ENCODE results near the gene PKIB.

The PKIB gene

DNA sequence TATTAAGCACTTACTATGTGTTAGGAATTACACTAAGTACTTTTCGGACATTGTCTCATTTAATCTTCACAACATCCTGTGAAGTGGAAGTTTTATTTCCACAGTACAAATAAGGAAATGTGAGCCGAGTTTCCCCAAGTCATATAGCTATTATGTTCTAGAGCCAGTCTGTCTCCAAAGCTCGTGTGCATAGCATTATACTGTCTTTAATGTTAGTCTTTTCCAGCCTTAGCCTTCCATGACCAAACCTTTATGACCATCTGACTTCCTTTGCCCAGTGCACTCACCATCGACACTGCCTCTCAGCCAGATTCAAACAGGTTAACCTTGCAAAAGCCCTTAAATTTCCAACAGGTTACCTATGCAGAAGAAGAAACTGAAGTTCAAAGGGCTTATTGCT lies 55.7 kb downstream of the PKIB start:
- no peak for DNase-seq (ENCODE audit: low read depth in 2 of 3, low spot score in 1 of 3)

DNA sequence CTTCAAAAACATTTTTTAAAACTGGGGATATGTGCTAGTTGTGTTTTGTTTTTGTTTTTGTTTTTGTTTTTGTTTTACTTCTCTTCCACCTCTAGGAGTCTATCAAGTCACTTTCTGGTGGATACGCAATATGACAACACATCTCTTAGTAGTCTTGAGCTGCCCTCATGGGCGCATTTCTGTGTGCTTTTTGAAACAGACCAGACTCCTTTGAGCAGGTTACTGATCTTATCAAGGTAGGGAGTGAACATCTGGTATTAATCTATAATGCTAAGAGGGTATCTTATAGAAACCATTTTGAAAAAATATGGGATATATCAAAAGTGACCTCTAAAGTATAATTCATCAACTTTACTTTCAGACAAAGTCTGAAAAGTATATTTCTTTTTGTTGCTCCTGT lies 56.2 kb downstream of the PKIB start:
- DNase-seq (ENCODE audit: low read depth in 2 of 3, low spot score in 1 of 3) = no peak

DNA sequence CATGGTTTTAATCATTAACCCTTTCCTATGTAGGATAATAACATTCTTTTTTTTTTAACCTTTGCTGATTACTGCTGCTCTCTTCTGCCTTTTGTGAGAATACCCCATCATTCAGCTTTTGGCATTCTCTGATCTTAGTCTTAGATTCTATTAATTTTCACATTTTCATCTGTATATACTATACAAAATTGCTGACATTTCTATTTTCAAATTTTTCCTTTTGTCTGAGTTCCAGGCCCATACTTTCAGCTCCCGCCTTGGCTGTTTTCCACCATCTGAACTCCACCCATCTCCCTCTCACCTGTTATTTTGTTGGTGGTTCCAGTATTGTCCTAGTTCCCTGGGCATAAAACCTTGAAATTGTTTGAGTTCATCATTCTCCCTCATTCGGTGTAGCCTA lies 59.2 kb downstream of the PKIB start:
- DNase-seq (ENCODE audit: low read depth in 2 of 3, low spot score in 1 of 3) = no peak

DNA sequence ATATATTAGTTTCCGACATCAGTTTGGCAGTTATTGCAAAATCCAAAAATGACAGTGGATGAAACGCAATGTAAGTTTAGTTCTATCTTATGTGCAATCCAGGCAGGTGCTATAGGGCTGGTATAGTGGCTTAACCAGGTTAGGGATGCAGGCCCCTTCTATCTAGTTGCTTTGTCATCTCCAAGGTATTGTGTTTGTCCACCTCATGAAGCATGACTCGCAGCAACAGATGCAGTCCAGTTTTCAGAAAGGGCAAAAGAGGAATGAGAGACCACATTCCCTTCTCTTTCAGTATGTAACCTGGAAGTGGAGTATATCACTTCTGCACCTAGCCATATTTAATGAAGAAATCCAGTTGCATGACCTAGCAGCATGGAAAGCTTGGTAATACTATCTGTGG lies 59.7 kb downstream of the PKIB start:
- DNase-seq (ENCODE audit: low read depth in 2 of 3, low spot score in 1 of 3) = no peak

DNA sequence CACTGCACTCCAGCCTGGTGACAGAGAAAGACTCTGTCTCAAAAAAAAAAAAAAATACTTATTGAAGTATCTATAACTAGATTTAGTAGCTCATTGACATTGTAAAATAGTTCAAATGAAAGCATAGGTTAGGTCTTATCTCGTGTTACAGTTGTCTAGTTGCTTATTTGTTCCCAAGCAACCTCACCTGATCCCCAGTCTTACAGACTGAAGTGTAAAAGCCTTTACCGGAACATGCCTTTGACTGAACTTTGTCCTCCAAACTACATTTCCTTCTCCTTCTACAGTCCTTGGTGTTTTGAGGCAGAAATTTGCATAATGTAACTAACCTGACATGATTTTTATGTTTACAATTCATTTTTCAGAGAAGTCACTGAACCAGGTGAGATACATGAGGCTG lies 61.0 kb downstream of the PKIB start:
- no peak for DNase-seq (ENCODE audit: low read depth in 2 of 3, low spot score in 1 of 3)

DNA sequence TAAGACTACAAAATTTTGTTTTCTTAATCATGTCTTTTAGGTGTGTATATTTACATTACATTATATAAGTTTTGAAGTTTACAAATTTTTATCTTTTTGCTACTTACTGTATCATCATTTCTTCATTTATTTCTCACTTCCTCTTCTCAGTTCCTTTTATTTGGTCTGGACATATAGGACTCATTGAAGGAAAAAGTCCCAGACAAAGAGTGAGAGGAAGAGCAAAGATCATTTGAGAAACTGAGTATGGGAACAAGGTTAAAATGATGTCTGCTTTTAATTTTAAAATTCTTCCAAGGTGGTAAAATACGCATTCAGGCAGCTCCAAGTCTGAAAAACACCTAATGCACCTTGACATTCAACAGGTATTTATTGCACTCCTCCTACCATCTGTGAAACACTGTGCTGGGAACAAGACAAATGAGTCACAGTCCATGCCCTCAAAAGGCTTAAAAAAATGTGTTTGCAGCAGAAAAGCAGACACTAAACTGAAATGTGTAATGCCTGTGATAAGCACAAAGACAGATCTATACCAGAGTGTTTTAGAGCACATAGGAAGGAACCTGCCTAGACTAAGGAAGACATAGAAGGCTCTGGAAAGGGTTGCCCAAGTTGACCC lies 63.2 kb downstream of the PKIB start:
- DNase-seq (ENCODE audit: low read depth in 2 of 3, low spot score in 1 of 3) = no peak

DNA sequence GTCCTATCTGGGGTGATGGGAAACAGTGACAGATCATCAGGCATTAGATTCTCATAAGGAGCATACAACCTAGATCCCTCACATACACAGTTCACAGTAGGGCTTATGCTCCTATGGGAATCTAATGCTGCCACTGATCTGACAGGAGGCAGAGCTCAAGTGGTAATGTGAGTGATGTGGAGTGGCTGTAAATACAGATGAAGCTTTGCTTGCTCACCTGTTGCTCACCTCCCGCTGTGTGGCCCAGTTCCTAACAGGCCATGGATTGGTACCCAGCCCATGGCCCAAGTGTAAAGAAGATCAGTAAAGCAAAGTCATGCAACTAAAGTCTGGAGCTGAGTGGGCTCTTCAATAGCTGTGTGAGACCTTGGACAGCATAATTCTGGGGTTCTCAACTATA lies 65.9 kb downstream of the PKIB start:
- no peak for DNase-seq (ENCODE audit: low read depth in 2 of 3, low spot score in 1 of 3)

DNA sequence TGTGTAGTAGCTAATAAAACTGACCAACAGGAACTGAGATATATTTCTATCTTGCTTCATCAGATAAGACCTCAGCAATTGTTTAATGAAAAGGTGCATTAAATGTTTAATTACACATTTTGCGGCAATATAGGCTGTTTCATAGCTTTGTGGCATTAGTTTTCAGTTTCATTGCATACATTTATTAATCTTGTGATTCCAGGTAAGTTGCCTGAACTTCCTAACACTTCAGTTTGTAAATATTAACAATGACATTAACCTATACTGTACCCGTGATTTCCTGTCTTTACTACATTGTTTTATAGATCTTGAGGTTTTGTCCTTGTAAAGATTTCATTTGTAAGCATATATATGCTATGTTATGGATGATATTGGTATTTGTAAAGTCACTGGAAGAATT lies 66.5 kb downstream of the PKIB start:
- DNase-seq (ENCODE audit: low read depth in 2 of 3, low spot score in 1 of 3) = no peak

DNA sequence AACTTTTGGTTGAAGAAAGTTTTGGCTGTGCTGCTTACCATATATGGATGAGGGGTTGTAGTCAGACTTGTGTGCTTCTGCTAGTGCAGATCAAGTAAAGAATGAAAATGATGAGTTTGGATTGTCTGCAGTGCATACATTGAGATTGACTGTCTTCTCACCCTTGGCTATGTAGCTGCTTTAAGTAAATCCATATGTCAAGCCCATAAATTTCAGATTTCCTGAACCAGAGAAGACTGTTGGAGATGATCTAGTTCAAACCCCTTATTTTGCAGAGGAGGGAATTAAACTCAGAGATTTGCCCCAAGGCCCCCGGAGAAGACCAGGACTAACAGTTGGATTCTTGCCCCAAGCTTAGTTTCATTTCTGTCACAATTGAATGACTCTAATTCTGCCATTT lies 67.2 kb downstream of the PKIB start:
- no peak for DNase-seq (ENCODE audit: low read depth in 2 of 3, low spot score in 1 of 3)

DNA sequence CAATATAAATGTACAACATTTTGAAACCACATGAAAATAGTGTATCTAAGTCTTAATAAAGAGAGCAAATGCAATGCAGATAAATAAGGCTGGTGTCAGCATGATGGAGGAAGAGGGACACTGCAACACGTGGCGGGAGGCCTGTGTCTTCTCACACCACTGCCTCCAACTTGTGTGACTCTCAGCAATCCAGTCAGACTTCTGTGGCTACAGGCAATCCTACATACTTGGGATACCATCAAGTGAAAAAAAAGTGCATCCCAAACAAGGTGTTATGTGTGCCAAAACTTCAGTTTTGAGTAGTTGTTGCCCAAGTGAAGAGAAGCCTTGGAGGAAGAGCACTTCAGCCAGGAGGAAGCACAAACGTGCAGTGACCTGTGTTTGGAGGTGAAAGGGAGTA lies 68.6 kb downstream of the PKIB start:
- DNase-seq (ENCODE audit: low read depth in 2 of 3, low spot score in 1 of 3) = no peak

DNA sequence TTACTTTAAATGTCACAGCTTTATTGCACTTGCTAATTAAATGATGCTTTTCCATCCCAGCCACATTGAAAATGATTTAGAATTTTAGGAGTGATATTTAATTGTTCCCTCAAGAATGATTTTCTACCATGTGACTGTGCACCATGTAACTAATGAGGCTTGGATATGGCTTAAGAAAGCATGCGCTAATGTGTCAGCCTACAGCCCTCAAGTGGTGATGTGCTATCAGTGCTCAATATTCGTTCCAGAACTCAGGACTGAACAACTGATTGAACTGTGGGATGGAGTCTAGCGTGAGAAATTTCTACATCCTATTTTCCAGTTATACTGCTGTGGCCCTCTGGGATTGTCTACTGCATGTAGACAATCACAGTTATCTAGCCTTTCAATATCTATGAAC lies 71.5 kb downstream of the PKIB start:
- no peak for DNase-seq (ENCODE audit: low read depth in 2 of 3, low spot score in 1 of 3)

DNA sequence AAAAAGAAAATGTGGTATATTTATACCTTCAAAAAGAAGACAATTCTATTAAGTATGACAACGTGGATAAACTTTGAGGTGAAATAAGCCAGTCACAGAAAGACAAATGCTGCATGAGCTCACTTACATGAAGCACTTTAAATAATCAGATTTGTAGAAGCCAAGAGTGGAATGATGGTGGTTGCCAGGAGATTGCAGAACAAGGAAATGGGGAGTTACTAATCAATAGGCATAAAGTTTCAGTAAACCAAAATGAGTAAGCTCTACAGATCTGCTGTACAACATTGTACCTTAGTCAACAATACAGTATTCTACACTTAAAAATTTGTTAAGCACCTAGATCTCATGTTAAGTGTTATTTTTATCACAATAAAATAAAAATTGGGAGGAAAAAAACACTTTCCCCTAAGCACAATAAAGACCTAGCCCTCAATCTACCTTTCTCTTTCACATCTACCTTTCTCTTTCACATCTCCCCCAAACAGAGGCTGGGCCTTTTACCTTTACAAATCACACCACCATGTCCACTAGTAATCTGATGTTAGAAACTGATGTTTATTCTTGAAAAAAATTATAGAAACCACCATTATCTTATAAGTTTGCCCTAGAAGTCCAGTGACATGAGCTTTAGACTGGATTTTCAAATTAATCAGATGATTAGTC lies 73.9 kb downstream of the PKIB start:
- no peak for DNase-seq (ENCODE audit: low read depth in 2 of 3, low spot score in 1 of 3)

DNA sequence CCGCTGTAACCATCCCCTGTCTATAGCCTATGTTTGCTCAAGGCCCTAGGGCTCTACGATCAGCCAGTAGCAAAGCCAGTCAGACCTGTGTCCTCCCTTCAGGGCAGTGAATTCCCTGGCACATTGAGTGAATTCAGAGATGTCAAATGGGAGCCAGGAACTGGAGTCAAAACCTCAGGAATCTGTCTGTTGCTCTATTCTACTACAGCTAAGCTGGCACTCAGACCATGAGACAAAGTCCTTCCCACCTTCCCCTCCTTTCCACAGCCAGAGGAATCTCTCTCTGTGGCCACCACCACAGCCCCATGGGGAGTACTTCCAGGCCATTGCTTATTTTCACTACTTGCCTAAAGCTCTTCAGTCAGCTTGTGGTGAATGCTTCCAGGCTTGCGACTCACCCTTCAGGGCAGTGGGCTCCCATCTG lies 82.0 kb downstream of the PKIB start:
- no peak for DNase-seq (ENCODE audit: low read depth in 2 of 3, low spot score in 1 of 3)

DNA sequence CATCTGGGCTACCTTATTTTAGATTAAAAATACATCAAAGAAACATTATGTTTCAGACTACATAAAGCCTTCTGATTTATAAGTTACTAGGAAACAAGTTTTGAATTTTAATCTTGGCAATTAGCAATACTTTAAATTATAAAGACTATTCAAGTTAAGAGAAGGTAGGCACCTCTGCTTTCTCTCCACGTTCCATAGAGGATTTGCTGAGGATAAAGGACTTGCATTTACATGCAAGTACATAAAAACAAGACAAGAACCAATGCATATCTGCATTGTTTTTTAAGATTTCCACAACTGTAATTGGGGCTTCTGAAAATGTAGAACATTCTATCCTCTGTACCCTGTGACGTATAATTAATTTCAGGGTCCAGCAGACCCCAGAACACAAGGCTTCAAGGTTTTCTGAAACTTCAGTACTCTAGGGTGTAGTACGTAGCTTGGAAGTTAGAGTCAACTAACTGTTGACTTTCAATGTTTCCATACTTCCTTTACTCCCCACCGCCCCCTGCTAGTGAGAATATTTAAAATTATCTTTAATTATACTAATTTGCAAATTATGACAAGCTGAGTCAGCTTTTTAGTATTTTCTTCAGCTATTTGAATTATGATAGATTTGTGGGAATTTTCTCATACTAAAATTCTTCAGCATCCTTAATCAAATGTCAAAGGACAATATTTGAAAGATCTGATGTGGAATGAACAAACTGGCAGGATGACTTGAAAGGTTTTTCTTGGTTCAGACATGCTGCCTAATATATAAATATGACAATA lies 82.8 kb downstream of the PKIB start:
- DNase-seq (ENCODE audit: low read depth in 2 of 3, low spot score in 1 of 3) = no peak

DNA sequence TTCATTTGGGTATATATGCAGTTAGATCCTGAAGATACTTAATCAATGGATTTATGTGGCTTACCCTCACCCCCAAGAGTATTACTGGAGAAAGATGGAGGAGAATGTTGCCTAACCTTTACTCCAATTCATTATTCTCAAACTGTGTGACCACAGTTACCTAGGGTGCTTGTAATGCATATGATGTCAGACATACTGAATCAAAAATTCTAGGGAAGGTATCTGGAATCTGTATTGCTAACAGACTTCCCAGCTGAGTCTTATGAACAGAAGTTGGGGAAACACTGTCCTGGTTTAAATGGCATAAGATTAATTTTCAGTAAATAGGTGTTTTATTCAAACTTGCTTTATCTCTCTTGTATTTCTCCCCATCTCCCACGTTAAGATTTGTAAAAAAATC lies 83.9 kb downstream of the PKIB start:
- DNase-seq (ENCODE audit: low read depth in 2 of 3, low spot score in 1 of 3) = no peak

DNA sequence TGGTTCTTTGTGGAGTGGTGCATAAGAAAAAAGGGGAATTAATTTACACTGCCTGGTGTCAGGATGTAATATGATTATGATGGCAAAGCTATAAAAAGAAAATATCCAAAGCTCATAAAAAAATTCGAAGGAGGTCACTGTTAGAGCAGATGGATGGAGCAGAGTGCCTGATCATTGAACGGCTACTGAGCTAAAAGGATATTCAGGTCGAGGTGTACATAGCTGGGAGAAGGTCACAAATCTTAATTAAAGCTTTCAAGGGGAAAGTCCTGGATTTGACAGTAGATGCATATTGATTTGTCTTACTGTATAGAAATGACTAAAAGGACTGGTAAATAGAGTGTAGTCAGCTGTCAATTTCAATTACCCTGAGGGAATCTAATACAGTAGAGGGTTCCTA lies 84.4 kb downstream of the PKIB start:
- no peak for DNase-seq (ENCODE audit: low read depth in 2 of 3, low spot score in 1 of 3)

DNA sequence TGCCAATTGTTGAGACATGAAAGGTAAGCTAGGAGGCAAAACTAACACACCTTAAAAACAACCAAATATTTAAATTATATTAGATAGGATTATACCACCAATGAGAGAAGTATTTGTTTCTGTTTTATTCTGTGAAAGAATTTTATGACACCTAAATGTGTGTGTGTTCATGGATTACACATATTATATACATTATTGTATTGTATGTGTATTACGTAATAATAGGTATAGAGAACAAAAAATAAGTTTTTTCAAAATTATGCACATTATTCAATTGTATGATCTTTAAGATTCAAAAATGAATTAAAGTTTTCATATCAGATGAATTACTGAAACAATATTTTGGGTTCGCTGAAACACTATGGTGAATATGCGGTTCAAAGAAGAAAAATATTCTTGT lies 85.0 kb downstream of the PKIB start:
- DNase-seq (ENCODE audit: low read depth in 2 of 3, low spot score in 1 of 3) = no peak

DNA sequence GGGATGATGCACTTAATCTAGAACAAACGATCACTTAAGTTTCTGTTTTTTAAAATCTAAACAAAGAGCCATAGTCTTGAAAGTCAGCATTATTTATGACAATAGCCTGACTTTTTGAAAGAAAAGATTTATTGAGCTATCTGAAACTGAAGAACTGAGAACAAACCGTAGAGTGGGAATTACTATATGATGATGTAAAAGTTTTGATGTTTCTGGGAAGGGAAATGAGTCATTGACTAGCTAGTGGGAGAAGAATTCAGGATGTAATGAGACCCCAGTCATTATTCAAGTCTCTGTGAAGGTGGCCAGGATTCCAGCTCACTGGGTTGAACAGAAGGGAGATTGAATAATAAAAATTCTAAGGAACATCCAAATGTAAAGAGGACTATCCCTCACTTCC lies 85.9 kb downstream of the PKIB start:
- no peak for DNase-seq (ENCODE audit: low read depth in 2 of 3, low spot score in 1 of 3)

DNA sequence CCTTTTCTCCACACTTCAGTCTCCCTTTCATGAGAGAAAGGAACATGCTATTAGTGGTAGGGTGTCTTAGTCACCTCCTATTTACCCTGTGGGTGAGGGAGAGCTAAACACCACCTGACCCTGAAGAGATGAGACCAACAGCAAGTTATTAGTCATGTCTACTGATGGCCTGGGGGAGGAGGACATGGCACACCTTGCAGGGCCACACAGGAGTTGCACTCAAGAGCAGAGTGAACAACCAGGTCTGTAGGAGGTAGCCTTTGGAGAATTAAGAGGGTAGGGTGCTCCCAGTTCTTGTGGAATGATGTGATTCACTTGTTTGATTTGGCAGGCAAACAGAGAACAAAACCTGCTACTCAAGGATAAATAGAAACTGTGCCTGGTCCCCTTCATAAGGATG lies 86.6 kb downstream of the PKIB start:
- DNase-seq (ENCODE audit: low read depth in 2 of 3, low spot score in 1 of 3) = no peak

DNA sequence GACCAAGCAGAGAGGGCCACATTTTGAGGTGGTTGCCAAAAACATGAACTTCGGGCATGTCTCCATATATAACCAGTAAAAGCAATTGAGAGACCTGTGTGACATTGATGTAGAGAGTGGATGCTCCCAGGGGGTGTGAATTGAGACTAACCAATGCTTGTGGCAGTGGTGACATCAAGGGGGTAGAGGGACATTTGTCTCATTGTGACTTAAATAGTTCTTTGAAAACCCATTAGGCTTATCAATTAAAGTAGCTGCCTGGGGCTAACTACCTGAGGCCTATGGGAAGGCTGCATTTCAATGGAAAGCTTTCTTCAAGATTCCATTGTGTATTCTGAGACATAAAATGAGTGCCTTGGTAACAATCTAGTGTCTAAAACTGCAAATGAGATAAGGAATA lies 87.3 kb downstream of the PKIB start:
- DNase-seq (ENCODE audit: low read depth in 2 of 3, low spot score in 1 of 3) = no peak

DNA sequence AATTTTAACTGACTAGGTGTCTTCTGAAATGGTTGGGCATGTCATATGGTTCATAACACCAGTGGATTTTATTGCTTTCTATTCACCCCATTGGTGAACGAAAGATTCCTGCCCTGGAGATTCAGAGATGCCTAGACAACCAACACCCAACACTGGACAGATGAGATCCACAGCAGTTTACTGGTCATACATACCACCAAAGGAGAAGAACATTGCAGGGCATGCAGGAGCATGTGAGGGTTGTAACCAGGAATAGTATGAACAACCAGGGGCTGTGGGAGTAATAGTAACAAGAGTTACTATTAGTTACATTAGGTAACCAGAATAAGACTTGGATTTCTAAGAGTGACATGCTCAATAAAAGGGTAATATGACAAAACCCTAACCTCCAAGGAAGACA lies 91.5 kb downstream of the PKIB start:
- DNase-seq (ENCODE audit: low read depth in 2 of 3, low spot score in 1 of 3) = no peak

DNA sequence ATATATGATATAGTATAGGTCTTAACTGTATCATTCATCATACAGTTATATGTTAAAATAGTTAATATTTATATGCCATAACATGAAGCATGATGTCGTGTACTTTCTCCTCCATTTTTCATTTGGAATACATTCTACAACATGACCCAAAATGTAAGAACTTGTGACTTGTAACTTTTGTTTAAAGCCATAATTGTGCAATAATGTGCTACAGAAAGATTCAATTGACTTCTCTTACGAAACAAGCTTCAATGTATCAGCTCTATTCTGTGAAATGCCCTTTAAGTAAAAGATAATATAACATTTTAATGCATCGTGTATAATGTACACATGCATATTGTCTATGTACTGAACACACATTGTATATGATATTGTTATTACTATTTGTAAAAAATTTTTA lies 92.6 kb downstream of the PKIB start:
- DNase-seq (ENCODE audit: low read depth in 2 of 3, low spot score in 1 of 3) = no peak

DNA sequence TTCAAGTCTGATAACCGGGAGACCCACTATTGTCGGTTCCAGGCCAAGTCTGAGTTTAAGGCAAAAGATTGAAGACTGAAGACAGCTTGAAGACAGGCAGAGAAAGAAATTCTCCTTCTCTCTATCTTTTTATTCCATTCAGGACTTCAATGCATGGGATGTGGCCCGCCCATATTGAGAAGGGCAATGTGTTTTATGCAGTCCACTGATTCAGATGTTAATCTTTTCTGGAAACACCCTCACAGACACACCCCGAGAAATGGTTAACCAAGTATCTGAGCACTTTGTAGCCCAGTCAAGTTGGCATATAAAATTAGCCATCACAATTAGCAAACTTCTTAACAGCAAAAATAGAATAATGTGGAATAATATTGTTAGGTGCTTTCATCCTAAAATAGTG lies 93.9 kb downstream of the PKIB start:
- DNase-seq (ENCODE audit: low read depth in 2 of 3, low spot score in 1 of 3) = no peak

All from stimulated activated CD4-positive, alpha-beta T cell treated with anti-CD3 and anti-CD28 coated beads, Interleukin-12 subunit alpha, Interleukin-12 subunit beta, amount 100 ng/mL, for 48 hours (primary cell).